AG20443 (cell line): ENCODE results near the gene MST1.
A peak's percentile ranks its signal among the peaks of the same experiment; 100 is the strongest.

Source experiments
- DNase-seq: peaks from one replicate; pipeline ENCODE4 v3.0.0; 2012; ENCODE audit warnings: low spot score, mixed read lengths

Gene MST1

GRCh38 chr3:49655731-49656285 is 33.5 kb downstream of the MST1 start:
- DNase-seq = no peak

GRCh38 chr3:49654955-49655556 is 34.2 kb downstream of the MST1 start:
- DNase-seq = no peak

- DNase-seq = no peak
Measured at GRCh38 chr3:49654176-49654825, 35.0 kb downstream of the MST1 start.

GRCh38 chr3:49653621-49654020 is 35.7 kb downstream of the MST1 start:
- DNase-seq = no peak

GRCh38 chr3:49652903-49653415 is 36.3 kb downstream of the MST1 start:
- DNase-seq = no peak

GRCh38 chr3:49652218-49652902 is 36.9 kb downstream of the MST1 start:
- DNase-seq = no peak

- DNase-seq = no peak
Measured at GRCh38 chr3:49650637-49651036, 38.6 kb downstream of the MST1 start.

GRCh38 chr3:49650177-49650576 is 39.1 kb downstream of the MST1 start:
- no peak for DNase-seq

- DNase-seq = no peak
Measured at GRCh38 chr3:49649576-49649975, 39.7 kb downstream of the MST1 start.

- DNase-seq = no peak
Measured at GRCh38 chr3:49648354-49649019, 40.8 kb downstream of the MST1 start.

- DNase-seq = no peak
Measured at GRCh38 chr3:49647741-49648140, 41.5 kb downstream of the MST1 start.

- no peak for DNase-seq
Measured at GRCh38 chr3:49646236-49646635, 43.0 kb downstream of the MST1 start.

- no peak for DNase-seq
Measured at GRCh38 chr3:49644684-49645083, 44.6 kb downstream of the MST1 start.

GRCh38 chr3:49642708-49643145 is 46.5 kb downstream of the MST1 start:
- DNase-seq = no peak

- no peak for DNase-seq
Measured at GRCh38 chr3:49641921-49642707, 47.2 kb downstream of the MST1 start.

- no peak for DNase-seq
Measured at GRCh38 chr3:49641292-49641691, 48.0 kb downstream of the MST1 start.

GRCh38 chr3:49639551-49639950 is 49.7 kb downstream of the MST1 start:
- DNase-seq = peak; percentile 38

- peak; percentile 72 for DNase-seq
Measured at GRCh38 chr3:49638445-49638844, 50.8 kb downstream of the MST1 start.

- no peak for DNase-seq
Measured at GRCh38 chr3:49636883-49637609, 52.2 kb downstream of the MST1 start.

GRCh38 chr3:49634736-49635135 is 54.5 kb downstream of the MST1 start:
- DNase-seq = no peak
